H1 (cell line): ENCODE data around the gene ODC1. TPM values are rescaled to one million over a fixed set of nuclear protein-coding genes. Genes with fewer than 3 reads are reported as not detected.

Source experiments
- CBX8 ChIP-seq: fragments of 300-800, 300-1000 bp; sonication (generic); IDR thresholded peaks from 2 replicates; pipeline ENCODE4 v1.7.1; 2016; ENCODE audit warnings: low read depth, low read length, borderline replicate concordance
- KDM4A ChIP-seq: IDR thresholded peaks from one replicate; pipeline ENCODE4 v1.7.1; 2012; ENCODE audit warnings: low read depth, mild to moderate bottlenecking, moderate library complexity, low read length, inconsistent platforms; ENCODE audit not compliant: severe bottlenecking
- RNF2 ChIP-seq: fragments of 200-900, 300-1000 bp; sonication (generic); IDR thresholded peaks from 2 replicates; pipeline ENCODE4 v1.7.1; 2016; ENCODE audit warnings: borderline replicate concordance, low read depth, mild to moderate bottlenecking, antibody characterized with exemption, low read length; ENCODE audit not compliant: poor library complexity, severe bottlenecking; ENCODE audit errors: missing control alignments
- polyA plus RNA-seq, 7 experiments: library from polyadenylated mRNA; depleted of rRNA in 3 of 7; stranded (reverse) in 5 of 7; unstranded in 2 of 7; fragments of >200 nt in 5 of 7; fragments of 200-250 nt in 2 of 7; gene quantifications; 1 replicate in 5 of 7; 2 replicates in 1 of 7; 4 replicates in 1 of 7; pipeline versions ENCODE4 v1.2.1 to v1.2.3, GENCODE V29; 2011 to 2013; ENCODE audit warnings: missing spikeins in 2 of 7, mixed read lengths in 2 of 7
- total RNA-seq: library from RNA; stranded (reverse); fragmentation: NEBNext Ultra II Directional; extraction: Animal tissue kit (Norgen Biotek cat#: 25700); gene quantifications from 2 replicates; pipeline ENCODE4 v1.2.1, GENCODE V29; 2021

The ODC1 gene
- total and polyA plus RNA-seq, 2 of the 8 experiments (the other 6 are each of a cell fraction or from before 2014, with no cell fraction given) = 57.2 to 76.7 TPM

GRCh38 chr2:10475221-10475722 is 27.1 kb upstream of the ODC1 start (continued):
- TF ChIP-seq KDM4A (no peak), RNF2 (no peak), CBX8 (no peak)
